HCT116 (cell line): ENCODE measurements around the gene RHBDD1. TPM values are rescaled to one million over a fixed set of nuclear protein-coding genes. Genes with fewer than 3 reads are reported as not detected.

Source experiments
- ATAC-seq: fragments of 200-7000 bp; cut with Tn5 transposase; 2 replicates; pipeline ENCODE4 v1.9.1; 2020; ENCODE audit warnings: mild to moderate bottlenecking, moderate library complexity
- Bru-seq: library from RNA; stranded (reverse); fragments of 400-500 nt; gene quantifications from one replicate; lab custom pipeline; 2021; lab: Mats Ljungman, UMichigan
- BruChase-seq, 2 experiments: library from RNA; stranded (reverse); fragments of 400-500 nt; gene quantifications; one replicate each; lab custom pipeline; 2021; lab: Mats Ljungman, UMichigan
- BruUV-seq: library from RNA; stranded (reverse); fragments of 400-500 nt; replicated peaks from 2 replicates; lab custom pipeline; 2021; lab: Mats Ljungman, UMichigan
- CTCF ChIA-PET: fragments of 300-600 bp; sonication (Branson Sonifier 250); formaldehyde crosslinking; loops from one replicate; lab custom pipeline; 2021; ENCODE audit warnings: antibody characterized with exemption; lab: Charles Lee
- POLR2A ChIA-PET: fragments of 300-600, 350-600 bp; sonication (Branson Sonifier 250); formaldehyde crosslinking; loops from one replicate; lab custom pipeline; 2021; ENCODE audit warnings: antibody characterized with exemption; lab: Charles Lee
- RAD21 ChIA-PET, 2 experiments: fragments of 300-600 bp; sonication (Branson Sonifier 250); formaldehyde crosslinking; loops; one replicate each; lab custom pipeline; 2023; ENCODE audit warnings: low total read pairs in 2 of 2; ENCODE audit not compliant: uncharacterized antibody in 2 of 2, unreplicated experiment in 2 of 2, low non-redundant PET in 1 of 2; lab: Charles Lee
- DNase-seq: peaks from one replicate; pipeline ENCODE4 v3.0.0-alpha.2; 2010; ENCODE audit warnings: low read depth, low spot score
- H2AFZ ChIP-seq: fragments of 200-600 bp; shearing (Covaris generic), sonication (generic); 2 replicates; pipeline ENCODE4 v1.6.1; 2017; ENCODE audit warnings: low read depth, mixed run types, mixed read lengths, antibody characterized with exemption, low read length; ENCODE audit not compliant: poor library complexity, severe bottlenecking
- H3K27ac ChIP-seq: 2 replicates; pipeline ENCODE4 v1.5.1; 2012; ENCODE audit warnings: low read depth, low read length
- H3K27me3 ChIP-seq: fragments of 200-600 bp; sonication (generic); 2 replicates; pipeline ENCODE4 v1.6.1; 2016; ENCODE audit warnings: mixed run types, low read length, mixed read lengths; ENCODE audit not compliant: insufficient read depth
- H3K36me3 ChIP-seq, 2 experiments: fragments of 200-500 bp in 1 of 2; fragments of 200-600 bp in 1 of 2; sonication (Bioruptor generic) in 1 of 2; sonication (generic) in 1 of 2; 2 replicates each; pipeline versions ENCODE4 v1.5.1 to v1.6.1; 2014 to 2016; ENCODE audit warnings: low read length in 2 of 2, inconsistent platforms in 1 of 2, mixed read lengths in 1 of 2, mixed run types in 1 of 2; ENCODE audit not compliant: insufficient read depth in 2 of 2, control insufficient read depth in 1 of 2
- H3K4me1 ChIP-seq, 2 experiments: fragments of 200-600 bp in 1 of 2; sonication (generic) in 1 of 2; 2 replicates each; pipeline versions ENCODE4 v1.5.1 to v1.6.1; 2012 to 2017; ENCODE audit warnings: low read length in 2 of 2, inconsistent platforms in 1 of 2, mild to moderate bottlenecking in 1 of 2, mixed read lengths in 1 of 2, mixed run types in 1 of 2, moderate library complexity in 1 of 2; ENCODE audit not compliant: insufficient read depth in 2 of 2, control insufficient read depth in 1 of 2
- H3K4me2 ChIP-seq: fragments of 200-600 bp; sonication (generic); 2 replicates; pipeline ENCODE4 v1.6.1; 2017; ENCODE audit warnings: mixed run types, low read length, mixed read lengths
- H3K4me3 ChIP-seq, 2 experiments: fragments of 200-600 bp in 1 of 2; sonication (generic) in 1 of 2; replicated peaks in 1 of 2; 2 replicates each; pipeline ENCODE4 v1.5.1; 2011 to 2016; ENCODE audit warnings: low read length in 2 of 2, control low read depth in 1 of 2, low read depth in 1 of 2, mild to moderate bottlenecking in 1 of 2, mixed read lengths in 1 of 2, mixed run types in 1 of 2
- H3K79me2 ChIP-seq: fragments of 200-600 bp; sonication (generic); 2 replicates; pipeline ENCODE4 v1.6.1; 2017; ENCODE audit warnings: mild to moderate bottlenecking, mixed run types, low read length, moderate library complexity, mixed read lengths; ENCODE audit not compliant: insufficient read depth
- H3K9ac ChIP-seq: fragments of 200-600 bp; sonication (generic); 2 replicates; pipeline ENCODE4 v1.6.1; 2016; ENCODE audit warnings: low read length, mixed read lengths
- H3K9me2 ChIP-seq: fragments of 200-600 bp; sonication (generic), shearing (Covaris generic); 2 replicates; pipeline ENCODE4 v1.6.1; 2017; ENCODE audit warnings: mixed run types, mild to moderate bottlenecking, moderate library complexity; ENCODE audit not compliant: insufficient read depth
- H3K9me3 ChIP-seq, 2 experiments: fragments of 200-500 bp in 1 of 2; fragments of 200-600 bp in 1 of 2; sonication (Bioruptor generic) in 1 of 2; sonication (generic) in 1 of 2; 2 replicates each; pipeline ENCODE4 v1.6.1; 2014 to 2017; ENCODE audit warnings: low read length in 2 of 2, mixed read lengths in 2 of 2, inconsistent platforms in 1 of 2, low read depth in 1 of 2, mild to moderate bottlenecking in 1 of 2, mixed run types in 1 of 2, moderate library complexity in 1 of 2; ENCODE audit not compliant: control insufficient read depth in 1 of 2, insufficient read depth in 1 of 2
- H4K20me1 ChIP-seq: fragments of 200-600 bp; sonication (generic), shearing (Covaris generic); 2 replicates; pipeline ENCODE4 v1.6.1; 2017; ENCODE audit warnings: mixed run types, mild to moderate bottlenecking, moderate library complexity; ENCODE audit not compliant: insufficient read depth
- CBX3 ChIP-seq: IDR thresholded peaks from 2 replicates; pipeline ENCODE4 v1.6.1; 2012; ENCODE audit warnings: low read depth
- CEBPB ChIP-seq: IDR thresholded peaks from 2 replicates; pipeline ENCODE4 v1.6.1; 2012; ENCODE audit warnings: low read depth
- ELF1 ChIP-seq: IDR thresholded peaks from 2 replicates; pipeline ENCODE4 v1.6.1; 2012; ENCODE audit warnings: low read depth, borderline replicate concordance
- FOSL1 ChIP-seq: IDR thresholded peaks from 2 replicates; pipeline ENCODE4 v1.6.1; 2012; ENCODE audit warnings: low read depth
- JUND ChIP-seq: IDR thresholded peaks from 2 replicates; pipeline ENCODE4 v1.6.1; 2012
- MAX ChIP-seq: IDR thresholded peaks from 2 replicates; pipeline ENCODE4 v1.6.1; 2012
- POLR2A ChIP-seq: IDR thresholded peaks from 2 replicates; pipeline ENCODE4 v1.7.0; 2011; ENCODE audit warnings: borderline replicate concordance; ENCODE audit not compliant: insufficient read depth, insufficient read length; ENCODE audit errors: extremely low read depth
- POLR2AphosphoS5 ChIP-seq: IDR thresholded peaks from 2 replicates; pipeline ENCODE4 v1.6.1; 2011; ENCODE audit warnings: mild to moderate bottlenecking, low read depth, low read length, moderate library complexity
- REST ChIP-seq: IDR thresholded peaks from 2 replicates; pipeline ENCODE4 v1.6.1; 2012; ENCODE audit warnings: low read depth
- SIN3A ChIP-seq: IDR thresholded peaks from 2 replicates; pipeline ENCODE4 v1.6.1; 2012; ENCODE audit warnings: low read depth
- SP1 ChIP-seq: IDR thresholded peaks from 2 replicates; pipeline ENCODE4 v1.6.1; 2012; ENCODE audit warnings: low read depth
- TCF7L2 ChIP-seq: IDR thresholded peaks from 2 replicates; pipeline ENCODE4 v1.7.0; 2011; ENCODE audit warnings: borderline replicate concordance, inconsistent platforms; ENCODE audit not compliant: insufficient read depth, insufficient read length; ENCODE audit errors: extremely low read depth
- YY1 ChIP-seq: IDR thresholded peaks from 2 replicates; pipeline ENCODE4 v1.6.1; 2011; ENCODE audit warnings: low read length, low read depth, moderate library complexity, mild to moderate bottlenecking; ENCODE audit not compliant: insufficient replicate concordance; ENCODE audit errors: extremely low read depth
- ZNF274 ChIP-seq: fragments of 200-500 bp; sonication (Bioruptor generic); IDR thresholded peaks from 2 replicates; pipeline ENCODE4 v1.6.1; 2014; ENCODE audit warnings: mild to moderate bottlenecking, low read depth, low read length, inconsistent platforms
- intact Hi-C: fragments of 100-400 bp; cut with micrococcal nuclease; formaldehyde crosslinking; loops from 2 replicates; pipeline ENCODE4 v1.10.0; 2022
- long read RNA-seq: library from polyadenylated mRNA; unstranded; transcript quantifications from one replicate; pipeline ENCODE4 v2.0.0, GENCODE V29; 2021; ENCODE audit not compliant: unreplicated experiment
- polyA plus RNA-seq: library from polyadenylated mRNA; unstranded; fragments of >200 nt; gene quantifications from 2 replicates; pipeline ENCODE4 v1.2.1, GENCODE V29; 2012; ENCODE audit warnings: missing spikeins
- total RNA-seq: library from RNA; stranded (reverse); gene quantifications from one replicate; pipeline ENCODE4 v1.2.1, GENCODE V29; 2021; ENCODE audit not compliant: unreplicated experiment

RHBDD1 gene
- total RNA-seq (73.8 TPM), Bru-seq, nascent RNA (percentile 91 among the genes with signal in this experiment), BruChase-seq, experiment 1, labeled RNA remaining after a 6-hour chase (percentile 83 among the genes with signal in this experiment), BruChase-seq, experiment 2, labeled RNA remaining after a 2-hour chase (percentile 86 among the genes with signal in this experiment)
- 24.7 and 33.1 TPM in 2 replicates for polyA plus RNA-seq
- long read RNA-seq, full-length matches to known transcripts, result 24 of 73 reads
- long read RNA-seq, partial matches to known transcripts, result 16 of 73 reads
- long read RNA-seq, other reads (novel, unspliced or antisense), result 33 of 73 reads

DNA sequence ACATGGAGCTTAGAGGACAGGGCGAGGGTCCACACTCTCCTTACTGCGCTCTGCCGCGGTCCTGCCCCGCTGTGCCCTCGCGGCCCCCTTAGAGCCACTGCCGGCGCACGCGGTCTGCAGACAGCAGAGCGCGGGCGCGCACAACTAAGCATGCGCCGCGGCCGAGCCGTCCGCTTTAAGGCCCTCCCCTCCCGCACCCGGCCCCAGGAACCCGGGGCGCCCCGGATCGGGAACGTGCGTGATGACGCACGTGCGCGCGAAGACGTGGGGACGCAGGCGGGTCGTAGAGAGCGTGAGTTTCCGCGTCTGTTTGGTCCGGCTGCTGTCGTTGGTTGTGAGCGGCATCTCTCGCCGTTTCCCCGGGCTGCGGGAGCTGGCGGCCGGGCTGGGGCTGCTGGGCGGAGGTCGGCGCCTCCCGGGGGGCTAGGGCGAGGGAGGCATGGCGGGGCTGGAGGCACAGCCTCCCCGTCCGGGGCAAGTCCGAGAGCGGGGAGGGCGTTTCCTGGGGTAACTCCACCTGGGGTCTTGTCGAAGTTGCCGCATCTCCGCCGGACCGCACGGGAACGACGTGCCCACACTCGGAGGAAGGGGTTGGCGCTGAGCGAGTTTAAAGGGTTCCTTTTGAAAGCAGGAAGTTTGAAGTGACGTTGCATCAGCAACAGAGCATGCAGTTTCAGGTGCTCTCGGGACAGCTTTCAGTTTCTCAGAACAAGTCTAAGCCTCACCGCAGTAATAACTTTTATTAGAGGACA, at the start of gene RHBDD1:
Gene RHBDD1 (plus strand): TSS at position 259 of the 752 bp plus-strand sequence. CDS start 28,640 bp downstream, outside the sequence.
- TSS peak; percentile 61 for BruUV-seq
- ChIA-PET CTCF (interaction anchor here (0.5 kb wide), 1 partner anchor 1171 kb away, joined by 5 read pairs; no protein-coding TSS in a partner anchor), RAD21 (no interaction called here)

More for the DNA sequence above, at the start of gene RHBDD1:
- no peaks in the 10 kb centered on the region for H3K27me3 ChIP-seq
- peaks cover 0 to 6% of the 10 kb centered on the region in 2 experiments; a peak in 1 of 4 replicates for H3K36me3 ChIP-seq
- TF ChIP-seq MAX, result peak; percentile 100
- TF ChIP-seq YY1, result peak; percentile 46
- peak; percentile 90 for TF ChIP-seq POLR2AphosphoS5
- peak; percentile 97 for TF ChIP-seq CBX3
- peak; percentile 46; the same call in 1 of the 2 replicates for TF ChIP-seq CEBPB
- TF ChIP-seq FOSL1, result no peak
- TF ChIP-seq POLR2A, result peak; percentile 54
- TF ChIP-seq ZNF274, result no peak
- TF ChIP-seq JUND, result 0 out of 2 replicates have a peak, but pooled peaks have one; percentile 9
- TF ChIP-seq REST, result no peak
- no peak for TF ChIP-seq TCF7L2
- peak; percentile 48; the same call in 1 of the 2 replicates for TF ChIP-seq ELF1
- TF ChIP-seq SP1, result 0 out of 2 replicates have a peak, but pooled peaks have one; percentile 50
- TF ChIP-seq SIN3A, result peak; percentile 79
- peaks cover 37% of the 10 kb centered on the region for H3K79me2 ChIP-seq
- DNase-seq (peak; percentile 87), ATAC-seq (peak; percentile 97)
- no peaks in the 10 kb centered on the region for H3K9me2 ChIP-seq
- peak within 1 kb of the TSS; percentile 82 for H3K4me2 ChIP-seq
- POLR2A ChIA-PET, result no interaction called here
- peak within 1 kb of the TSS; percentile 88 for H3K9ac ChIP-seq
- no peak within 1 kb of the TSS for H2AFZ ChIP-seq
- peaks cover 17 to 32% of the 10 kb centered on the region in 2 experiments; a peak in 3 of 4 replicates for H3K4me1 ChIP-seq
- H4K20me1 ChIP-seq, result no peaks in the 10 kb centered on the region
- H3K27ac ChIP-seq, result peak within 1 kb of the TSS; percentile 87
- peak within 1 kb of the TSS; percentile 50 to 80 for H3K4me3 ChIP-seq
- H3K9me3 ChIP-seq, result no peaks in the 10 kb centered on the region; a peak in 1 of 4 replicates
- intact Hi-C loops, result no loop called here
